RPMI7951 (cell line): Measurements from ENCODE around the gene PALLD. TPM values are rescaled to one million over a fixed set of nuclear protein-coding genes. Genes with fewer than 3 reads are reported as not detected.

ENCODE experiments used
- DNase-seq: peaks from one replicate; pipeline ENCODE4 v3.0.0-alpha.2; 2012; ENCODE audit warnings: low read depth
- total RNA-seq: library from RNA; depleted of rRNA; stranded (reverse); fragments of >200 nt; shearing (Covaris generic); gene quantifications from 2 replicates; pipeline ENCODE4 v1.2.3, GENCODE V29; 2014

Gene PALLD
- total RNA-seq, 1 experiment from 2014 or later: 44.5 TPM

DNA sequence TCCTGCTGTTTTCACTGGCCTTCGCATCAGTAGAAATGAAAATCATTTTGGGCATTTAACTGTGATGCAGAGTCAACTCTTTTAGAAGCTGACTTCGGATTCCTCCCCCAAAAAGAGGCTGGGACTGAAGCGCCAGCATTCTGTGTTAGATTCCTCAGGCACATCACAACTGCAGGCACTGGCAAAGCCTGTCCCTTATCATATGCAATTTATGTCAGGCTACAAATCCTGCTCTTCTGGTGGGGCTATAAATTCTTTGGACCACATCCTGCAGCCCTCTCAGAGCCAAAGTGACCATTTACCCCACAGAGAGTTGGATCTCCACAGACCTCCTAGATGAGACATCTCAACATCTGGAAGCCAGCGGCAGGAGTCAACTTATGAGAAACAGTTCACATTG, 374.8 kb downstream of the PALLD start:
- DNase-seq: peak; percentile 58

GRCh38 chr4:168874083-168874482, 377.2 kb downstream of the PALLD start:
- DNase-seq: no peak

DNA sequence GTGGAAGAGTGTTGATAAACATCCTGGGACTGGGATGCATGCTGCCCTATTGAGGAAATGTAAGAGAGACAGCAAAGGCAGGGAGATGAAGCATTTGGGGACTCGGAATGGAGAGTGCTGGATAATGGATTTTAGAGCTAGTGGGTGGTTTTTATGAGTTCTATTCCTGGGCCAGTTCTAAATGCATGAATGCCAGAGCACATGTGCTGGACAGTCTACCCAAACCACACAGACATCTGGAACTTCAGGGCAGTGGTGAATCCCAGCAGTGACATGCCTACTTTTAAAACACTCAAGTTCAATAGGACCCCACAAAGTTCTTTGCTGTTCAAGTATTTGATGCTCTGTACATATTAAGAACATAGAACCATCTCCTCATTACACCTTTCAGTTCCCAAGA, 379.3 kb downstream of the PALLD start:
- DNase-seq: peak; percentile 71

DNA sequence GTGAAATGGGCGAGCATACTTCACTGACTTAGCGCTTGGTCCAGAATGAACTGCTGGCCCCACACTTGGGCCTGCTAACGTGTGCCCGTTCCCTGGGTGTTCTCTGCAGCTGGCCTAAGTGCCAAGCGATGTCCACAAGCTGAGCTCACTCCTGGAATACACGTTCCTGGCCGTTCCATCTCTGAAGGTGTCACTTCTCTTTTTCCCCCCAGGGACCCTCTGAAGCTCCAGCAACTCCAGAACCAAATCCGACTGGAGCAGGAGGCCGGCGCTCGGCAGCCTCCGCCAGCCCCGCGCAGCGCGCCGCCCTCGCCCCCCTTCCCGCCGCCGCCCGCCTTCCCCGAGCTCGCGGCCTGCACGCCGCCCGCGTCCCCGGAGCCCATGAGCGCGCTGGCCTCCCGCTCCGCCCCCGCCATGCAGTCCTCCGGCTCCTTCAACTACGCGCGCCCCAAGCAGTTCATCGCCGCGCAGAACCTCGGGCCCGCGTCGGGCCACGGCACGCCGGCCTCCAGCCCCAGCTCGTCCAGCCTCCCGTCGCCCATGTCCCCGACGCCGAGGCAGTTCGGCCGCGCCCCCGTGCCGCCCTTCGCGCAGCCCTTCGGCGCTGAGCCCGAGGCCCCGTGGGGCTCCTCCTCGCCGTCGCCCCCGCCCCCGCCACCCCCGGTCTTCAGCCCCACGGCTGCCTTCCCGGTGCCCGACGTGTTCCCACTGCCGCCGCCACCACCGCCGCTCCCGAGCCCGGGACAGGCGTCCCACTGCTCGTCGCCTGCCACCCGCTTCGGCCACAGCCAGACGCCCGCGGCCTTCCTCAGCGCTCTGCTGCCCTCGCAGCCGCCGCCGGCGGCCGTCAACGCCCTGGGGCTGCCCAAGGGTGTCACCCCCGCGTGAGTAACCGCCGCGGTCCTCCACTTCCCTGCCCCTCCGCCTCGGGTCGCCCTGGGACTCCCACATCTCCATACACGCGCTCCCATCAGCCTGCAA, 380.9 kb downstream of the PALLD start:
- peak; percentile 44 for DNase-seq

DNA sequence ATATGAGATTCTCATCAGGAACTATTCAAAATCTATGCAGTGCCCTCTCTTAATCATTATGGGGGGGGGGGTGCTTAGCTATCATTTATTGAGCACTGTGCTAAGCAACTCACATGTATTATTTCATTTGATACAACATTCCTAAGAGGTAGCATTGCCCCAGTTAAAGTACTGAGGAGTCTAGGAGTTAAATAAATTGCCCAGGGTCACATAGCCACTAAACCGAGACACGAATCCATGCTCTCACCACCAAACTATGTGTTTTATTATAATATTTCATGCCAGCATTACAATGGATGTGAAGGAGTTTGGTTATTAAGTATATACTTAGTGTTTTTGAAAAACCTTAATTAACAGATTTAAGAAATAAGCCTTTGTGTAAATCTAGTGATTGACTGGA, 381.8 kb downstream of the PALLD start:
- DNase-seq: no peak

DNA sequence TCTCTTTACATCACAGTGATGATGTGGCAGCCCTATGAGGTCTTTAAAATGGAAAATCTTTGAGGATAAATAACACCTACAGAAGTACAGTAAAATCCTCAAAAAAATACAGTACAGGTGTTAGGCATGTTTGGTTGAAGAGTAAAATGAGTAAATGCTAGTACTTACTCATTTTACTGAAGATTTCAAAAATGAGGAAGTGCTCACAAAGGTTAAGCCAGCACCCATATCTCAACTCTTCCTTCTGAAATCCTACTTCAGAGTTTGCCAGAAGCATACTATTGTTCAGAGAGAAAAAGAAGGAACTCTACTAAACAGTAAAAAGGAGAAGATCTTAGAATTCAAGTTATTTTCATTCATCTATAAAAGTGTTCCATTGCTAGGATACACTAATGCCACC, 382.3 kb downstream of the PALLD start:
- no peak for DNase-seq

- DNase-seq: peak; percentile 51
Measured at GRCh38 chr4:168880072-168880675, 383.3 kb downstream of the PALLD start.

DNA sequence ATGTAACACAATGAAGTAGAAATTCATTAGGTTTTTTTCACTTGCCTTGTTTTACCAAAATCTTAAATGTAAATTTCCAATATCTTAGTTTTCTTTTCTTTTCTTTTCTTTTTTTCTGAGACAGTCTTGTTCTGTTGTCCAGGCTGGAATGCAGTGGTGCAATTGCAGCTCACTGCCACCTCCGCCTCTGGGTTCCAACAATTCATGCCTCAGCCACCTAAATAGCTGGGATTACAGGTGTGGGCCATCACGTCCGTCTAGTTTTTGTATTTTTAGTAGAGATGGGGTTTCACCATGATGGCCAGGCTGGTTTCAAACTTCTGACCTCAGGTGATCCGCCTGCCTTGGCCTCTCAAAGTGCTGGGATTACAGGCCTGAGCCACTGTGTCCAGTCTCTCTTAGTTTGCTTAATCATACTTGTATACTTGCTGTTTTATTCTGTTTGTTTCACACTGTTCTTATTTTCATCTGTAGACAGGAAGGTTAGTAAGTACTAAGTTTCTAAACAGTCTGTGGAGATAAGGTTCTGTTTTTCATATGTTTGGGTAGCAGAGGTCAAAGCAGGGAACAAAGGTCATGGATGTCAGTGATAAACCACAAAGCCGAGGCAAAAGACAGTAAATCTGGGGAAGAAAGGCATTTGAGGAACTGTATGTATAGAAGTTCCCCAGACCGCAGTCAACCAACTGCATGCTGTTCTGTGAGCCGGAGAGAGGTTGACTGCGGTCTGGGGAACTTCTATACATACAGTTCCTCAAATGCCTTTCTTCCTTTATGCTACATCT, 384.2 kb downstream of the PALLD start:
- no peak for DNase-seq

- DNase-seq: no peak
Measured at GRCh38 chr4:168881781-168882420, 385.0 kb downstream of the PALLD start.

- peak; percentile 56 for DNase-seq
Measured at GRCh38 chr4:168882650-168883233, 385.9 kb downstream of the PALLD start.

GRCh38 chr4:168883513-168883912, 386.7 kb downstream of the PALLD start:
- no peak for DNase-seq

- DNase-seq: no peak
Measured at GRCh38 chr4:168884251-168885124, 387.6 kb downstream of the PALLD start.

DNA sequence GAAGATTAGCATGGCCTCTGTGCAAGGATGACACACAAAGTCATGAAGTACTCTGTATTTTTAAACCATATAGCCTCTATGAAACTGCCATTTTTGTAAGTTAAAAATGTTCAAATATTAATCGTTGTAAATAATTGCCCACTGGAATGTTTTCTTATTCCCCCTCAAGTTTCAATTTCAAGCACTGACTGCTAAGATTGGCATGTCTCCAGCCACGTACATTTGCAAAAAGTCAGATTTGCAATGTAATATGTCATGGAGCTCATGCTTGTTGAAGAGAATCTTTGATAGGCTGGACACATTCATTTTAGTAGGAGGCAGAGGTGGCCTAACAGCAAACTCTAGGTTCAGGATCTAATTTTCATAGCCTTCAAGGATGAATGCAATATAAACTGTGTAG, 388.5 kb downstream of the PALLD start:
- DNase-seq: no peak

GRCh38 chr4:168886351-168886750, 389.5 kb downstream of the PALLD start:
- peak; percentile 63 for DNase-seq

- no peak for DNase-seq
Measured at GRCh38 chr4:168887809-168888208, 391.0 kb downstream of the PALLD start.

DNA sequence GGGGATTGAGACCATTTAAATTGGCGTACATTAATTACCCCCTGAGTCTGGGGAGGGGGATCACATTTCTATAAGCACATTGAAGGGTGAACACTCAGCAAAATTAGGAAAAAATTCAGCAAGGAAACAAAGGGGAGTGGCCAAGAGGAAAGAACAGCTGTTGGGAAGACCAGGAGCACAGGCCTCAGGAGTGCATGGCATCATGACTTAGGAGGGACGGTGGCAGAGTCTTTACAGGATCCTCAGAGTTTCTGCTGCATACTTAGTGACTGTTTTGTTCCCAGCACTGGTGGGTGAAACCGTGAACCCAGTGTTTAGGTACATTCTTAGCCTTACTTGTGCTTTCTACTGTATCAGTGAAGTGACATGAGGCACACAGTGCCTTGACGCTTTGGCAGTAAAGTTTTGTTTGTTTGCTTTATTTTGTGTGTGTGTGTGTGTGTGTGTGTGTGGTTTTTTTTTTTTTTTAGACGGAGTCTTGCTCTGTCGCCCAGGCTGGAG, 391.9 kb downstream of the PALLD start:
- DNase-seq: no peak

DNA sequence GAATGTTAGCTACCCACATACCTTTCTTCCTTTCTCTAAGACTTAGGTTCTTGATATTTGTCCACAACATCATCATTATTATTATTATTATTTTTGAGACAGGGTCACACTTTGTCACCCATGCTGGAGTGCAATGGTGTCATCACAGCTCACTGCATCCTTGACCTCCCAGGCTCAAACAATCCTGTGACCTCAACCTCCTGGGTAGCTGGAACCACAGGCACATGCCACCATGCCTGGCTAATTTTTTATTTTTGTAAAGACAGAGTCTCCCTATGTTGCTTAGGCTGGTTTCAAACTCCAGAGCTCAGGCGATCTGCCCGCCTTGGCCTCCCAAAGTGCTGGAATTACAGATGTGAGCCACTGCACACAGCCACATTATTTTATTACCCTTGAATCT, 394.2 kb downstream of the PALLD start:
- no peak for DNase-seq

DNA sequence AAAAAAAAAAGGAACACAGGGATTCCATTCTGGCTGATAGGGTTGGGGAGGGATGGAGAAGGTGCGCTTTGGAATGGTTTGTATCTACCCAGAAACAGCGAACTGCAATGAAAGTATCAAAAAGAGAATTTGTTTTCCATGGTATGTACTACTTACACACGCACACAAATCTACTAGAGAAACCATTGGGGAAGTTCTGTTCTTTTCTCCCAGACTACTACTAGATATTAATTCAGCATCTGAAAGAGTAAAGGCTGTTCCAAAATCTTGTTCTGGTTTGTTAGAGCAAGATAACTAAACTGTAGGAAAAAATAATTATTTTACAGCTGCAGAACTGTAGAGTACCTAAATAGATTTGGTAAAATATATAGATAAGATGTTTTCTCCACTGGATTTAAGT, 394.8 kb downstream of the PALLD start:
- DNase-seq: no peak

DNA sequence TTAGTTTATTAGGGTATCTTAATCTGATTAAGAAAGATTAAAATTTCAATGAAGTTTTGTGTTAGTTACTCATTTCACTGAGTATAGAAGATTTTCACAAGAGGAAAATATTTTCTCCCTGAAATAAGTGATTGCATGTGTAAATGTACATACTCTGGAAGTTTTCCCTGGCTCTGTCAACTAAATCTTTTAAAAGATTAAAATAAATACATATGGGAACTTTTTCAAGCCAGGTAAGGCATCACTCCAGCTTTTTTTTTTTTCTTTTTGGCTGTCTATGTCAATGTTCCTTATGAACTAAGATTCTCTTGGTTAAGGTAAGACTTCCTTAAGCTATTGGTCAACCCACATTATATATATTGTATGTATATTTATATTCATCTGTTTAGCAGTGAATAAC, 395.6 kb downstream of the PALLD start:
- no peak for DNase-seq

GRCh38 chr4:168893205-168893604, 396.4 kb downstream of the PALLD start:
- DNase-seq: no peak
